AG04450 (cell line): Measurements from ENCODE around the gene NDC80. TPM values are rescaled to one million over a fixed set of nuclear protein-coding genes. Genes with fewer than 3 reads are reported as not detected.

Experiments
- CTCF ChIA-PET: fragments of 300-600, 350-600 bp; formaldehyde crosslinking; extraction: SDS; loops from one replicate; lab custom pipeline; 2022; ENCODE audit warnings: antibody characterized with exemption, inconsistent platforms; lab: Charles Lee
- POLR2A ChIA-PET: fragments of 350-600 bp; formaldehyde crosslinking; extraction: SDS; loops from one replicate; lab custom pipeline; 2021; ENCODE audit warnings: antibody characterized with exemption, inconsistent platforms; lab: Yijun Ruan, JAX
- DNase-seq: peaks from one replicate; pipeline ENCODE4 v3.0.0-alpha.2; 2011; ENCODE audit warnings: low read depth, low spot score
- H3K27ac ChIP-seq: one replicate; pipeline ENCODE4 v1.5.1; 2012; ENCODE audit warnings: low read depth, low read length, control low read depth
- H3K27me3 ChIP-seq: one replicate; pipeline ENCODE4 v1.6.0; 2012; ENCODE audit warnings: low read length; ENCODE audit not compliant: control insufficient read depth, insufficient read depth
- H3K4me3 ChIP-seq: 2 replicates; pipeline ENCODE4 v1.5.1; 2011; ENCODE audit warnings: mild to moderate bottlenecking, low read depth, low read length, control low read depth
- H3K9me3 ChIP-seq: 2 replicates; pipeline ENCODE4 v1.5.1; 2012; ENCODE audit warnings: low read length; ENCODE audit not compliant: control insufficient read depth, insufficient read depth
- CTCF ChIP-seq: IDR thresholded peaks from 2 replicates; pipeline ENCODE4 v1.5.1; 2011; ENCODE audit warnings: low read depth, low read length, control low read depth, inconsistent platforms
- polyA plus RNA-seq: library from polyadenylated mRNA; depleted of rRNA; stranded (reverse); fragments of >200 nt; gene quantifications from 2 replicates; pipeline ENCODE4 v1.2.3, GENCODE V29; 2011

NDC80 gene
- polyA plus RNA-seq, 1 experiment = 10.2 TPM

- CTCF ChIA-PET = interaction anchor here (0.5 to 2.6 kb wide), 3 partner anchors 10 to 432 kb away, joined by 3 to 12 read pairs (median 9); no protein-coding TSS in a partner anchor
- no peak overlapping the region for H3K27ac ChIP-seq
- no peak for TF ChIP-seq CTCF
- POLR2A ChIA-PET = no interaction called here
- no peak overlapping the region for H3K4me3 ChIP-seq
- no peaks in the 10 kb centered on the region for H3K9me3 ChIP-seq
- no peaks in the 10 kb centered on the region for H3K27me3 ChIP-seq
- no peak for DNase-seq
Observed at GRCh38 chr18:2536493-2536892, 34.9 kb upstream of the NDC80 start.

- no peak overlapping the region for H3K4me3 ChIP-seq
- ChIA-PET CTCF (interaction anchor here (0.6 to 2.6 kb wide), 4 partner anchors 9 to 433 kb away, joined by 3 to 12 read pairs (median 6); no protein-coding TSS in a partner anchor), POLR2A (no interaction called here)
- no peak overlapping the region for H3K27ac ChIP-seq
- H3K27me3 ChIP-seq = no peaks in the 10 kb centered on the region
- no peaks in the 10 kb centered on the region for H3K9me3 ChIP-seq
- no peak for TF ChIP-seq CTCF
- no peak for DNase-seq
Observed at GRCh38 chr18:2537296-2537695, 34.1 kb upstream of the NDC80 start.

GRCh38 chr18:2538236-2538635 is 33.1 kb upstream of the NDC80 start:
- TF ChIP-seq CTCF = no peak
- Histone ChIP-seq H3K9me3 (no peaks in the 10 kb centered on the region), H3K4me3 (no peak overlapping the region), H3K27ac (no peak overlapping the region), H3K27me3 (no peaks in the 10 kb centered on the region)
- ChIA-PET POLR2A (no interaction called here), CTCF (interaction anchor here (1.2 to 2.1 kb wide), 3 partner anchors 314 to 434 kb away, joined by 3 to 24 read pairs (median 9); no protein-coding TSS in a partner anchor)
- no peak for DNase-seq

- POLR2A ChIA-PET = no interaction called here
- no peak for TF ChIP-seq CTCF
Observed at GRCh38 chr18:2538844-2539243, 32.5 kb upstream of the NDC80 start.

GRCh38 chr18:2540575-2540974 is 30.8 kb upstream of the NDC80 start:
- Histone ChIP-seq H3K27ac (no peak overlapping the region), H3K9me3 (no peaks in the 10 kb centered on the region), H3K27me3 (no peaks in the 10 kb centered on the region), H3K4me3 (no peak overlapping the region)
- no peak for TF ChIP-seq CTCF
- POLR2A ChIA-PET = no interaction called here
- CTCF ChIA-PET = interaction anchor here (1.0 to 10.3 kb wide), 7 partner anchors 215 to 1676 kb away, joined by 5 to 362 read pairs (median 20); no protein-coding TSS in a partner anchor
- no peak for DNase-seq

More at GRCh38 chr18:2538844-2539243, 32.5 kb upstream of the NDC80 start:
- DNase-seq = no peak
- no peak overlapping the region for H3K27ac ChIP-seq
- CTCF ChIA-PET = interaction anchor here (2.1 kb wide), 1 partner anchor 433 kb away, joined by 24 read pairs; no protein-coding TSS in a partner anchor
- no peaks in the 10 kb centered on the region for H3K9me3 ChIP-seq
- no peak overlapping the region for H3K4me3 ChIP-seq
- no peaks in the 10 kb centered on the region for H3K27me3 ChIP-seq
